Fibroblast of peridontal ligament (primary cell): Measurements from ENCODE around the gene STOX1.
"Not testable (repeated sequence)": the region's sequence is repeated elsewhere in the genome, so short reads cannot be mapped to it uniquely, and the experiment has no call there.

Experiments used
- DNase-seq: peaks from one replicate; pipeline ENCODE4 v3.0.0-alpha.2; 2010; ENCODE audit errors: extremely low read depth

STOX1 gene

GRCh38 chr10:68880181-68880580 is 52.9 kb downstream of the STOX1 start:
- DNase-seq = no peak

- no peak for DNase-seq
These were observed 67.7 kb downstream of the STOX1 start for GRCh38 chr10:68895041-68895440.

GRCh38 chr10:68897336-68897741 is 70.0 kb downstream of the STOX1 start:
- peak; percentile 87 for DNase-seq

GRCh38 chr10:68899186-68899745 is 71.9 kb downstream of the STOX1 start:
- peak; percentile 29 for DNase-seq

- peak; percentile 66 for DNase-seq
These were observed 73.2 kb downstream of the STOX1 start for GRCh38 chr10:68900427-68901104.

- peak; percentile 100 for DNase-seq
These were observed 74.0 kb downstream of the STOX1 start, which contains the start of gene DDX50 for GRCh38 chr10:68901105-68901927. Gene DDX50, plus strand, starts transcription at chr10:68901315. Its CDS starts 70 bp downstream, at chr10:68901385.

GRCh38 chr10:68902382-68902781 is 75.1 kb downstream of the STOX1 start:
- no peak for DNase-seq

GRCh38 chr10:68924593-68924992 is 97.3 kb downstream of the STOX1 start:
- no peak for DNase-seq

- DNase-seq = no peak
These were observed 98.2 kb downstream of the STOX1 start for GRCh38 chr10:68925489-68925888.

- not testable (repeated sequence) for DNase-seq
These were observed 101.8 kb downstream of the STOX1 start for GRCh38 chr10:68929157-68929556.

GRCh38 chr10:68929888-68930287 is 102.6 kb downstream of the STOX1 start:
- not testable (repeated sequence) for DNase-seq

- DNase-seq = not testable (repeated sequence)
These were observed 105.5 kb downstream of the STOX1 start for GRCh38 chr10:68932860-68933259.

- no peak for DNase-seq
These were observed 107.7 kb downstream of the STOX1 start for GRCh38 chr10:68934994-68935393.

- no peak for DNase-seq
These were observed 110.8 kb downstream of the STOX1 start for GRCh38 chr10:68938117-68938516.

- no peak for DNase-seq
These were observed 111.6 kb downstream of the STOX1 start for GRCh38 chr10:68938884-68939283.

GRCh38 chr10:68940917-68941316 is 113.6 kb downstream of the STOX1 start:
- not testable (repeated sequence) for DNase-seq
